ENCODE results near the gene PTPRO.

DNA sequence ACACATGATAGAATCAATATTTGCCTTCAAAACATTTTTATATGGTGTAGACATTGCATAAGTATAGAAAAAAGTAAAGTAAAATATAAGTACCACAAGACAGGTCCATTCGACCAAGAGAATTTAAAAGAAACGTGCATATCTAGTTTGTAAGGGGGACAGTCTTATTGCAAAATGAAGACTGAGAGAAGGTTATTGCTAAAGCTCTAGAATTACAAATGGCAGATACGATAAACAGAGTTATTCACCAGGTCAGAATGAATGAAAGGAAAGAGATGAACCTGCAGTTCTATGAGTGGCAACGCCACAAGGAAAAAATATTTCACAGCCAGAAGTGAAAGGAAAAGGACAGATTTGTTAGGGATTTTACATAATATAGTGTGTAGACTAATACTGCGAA is 224.8 kb downstream of the PTPRO start:
- no peak for TF ChIP-seq POLR2A (IDR thresholded peaks at IDR 0.05)
- TF ChIP-seq, protein P1, sequence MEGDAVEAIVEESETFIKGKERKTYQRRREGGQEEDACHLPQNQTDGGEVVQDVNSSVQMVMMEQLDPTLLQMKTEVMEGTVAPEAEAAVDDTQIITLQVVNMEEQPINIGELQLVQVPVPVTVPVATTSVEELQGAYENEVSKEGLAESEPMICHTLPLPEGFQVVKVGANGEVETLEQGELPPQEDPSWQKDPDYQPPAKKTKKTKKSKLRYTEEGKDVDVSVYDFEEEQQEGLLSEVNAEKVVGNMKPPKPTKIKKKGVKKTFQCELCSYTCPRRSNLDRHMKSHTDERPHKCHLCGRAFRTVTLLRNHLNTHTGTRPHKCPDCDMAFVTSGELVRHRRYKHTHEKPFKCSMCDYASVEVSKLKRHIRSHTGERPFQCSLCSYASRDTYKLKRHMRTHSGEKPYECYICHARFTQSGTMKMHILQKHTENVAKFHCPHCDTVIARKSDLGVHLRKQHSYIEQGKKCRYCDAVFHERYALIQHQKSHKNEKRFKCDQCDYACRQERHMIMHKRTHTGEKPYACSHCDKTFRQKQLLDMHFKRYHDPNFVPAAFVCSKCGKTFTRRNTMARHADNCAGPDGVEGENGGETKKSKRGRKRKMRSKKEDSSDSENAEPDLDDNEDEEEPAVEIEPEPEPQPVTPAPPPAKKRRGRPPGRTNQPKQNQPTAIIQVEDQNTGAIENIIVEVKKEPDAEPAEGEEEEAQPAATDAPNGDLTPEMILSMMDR (IDR thresholded peaks at IDR 0.05), result no peak
